ENCODE data around the gene VASP. TPM values are rescaled to one million over a fixed set of nuclear protein-coding genes. Genes with fewer than 3 reads are reported as not detected.

VASP gene
- total and polyA plus RNA-seq, 2 of the 13 experiments (the other 11 are each of a cell fraction or from before 2014, with no cell fraction given) = 41.8 to 67.1 TPM

- TF ChIP-seq PRDM4 (CRISPR knock-in tag; IDR thresholded peaks at IDR 0.05; ENCODE audit: borderline replicate concordance) = 0 out of 2 replicates have a peak, but pooled peaks have one; percentile 17
- TF ChIP-seq ZNF670 (CRISPR knock-in tag; IDR thresholded peaks at IDR 0.05; ENCODE audit: borderline replicate concordance) = no peak
- TF ChIP-seq PATZ1 (CRISPR knock-in tag; IDR thresholded peaks at IDR 0.05) = peak; percentile 7; the same call in 1 of the 2 replicates
- no peak; the same call in 1 of the 2 replicates for TF ChIP-seq MYC (CRISPR knock-in tag; IDR thresholded peaks at IDR 0.05; ENCODE audit: borderline replicate concordance)
- TF ChIP-seq ZNF710 (CRISPR knock-in tag; IDR thresholded peaks at IDR 0.05; ENCODE audit: borderline replicate concordance) = peak; percentile 52; the same call in 1 of the 2 replicates
- TF ChIP-seq PRDM15 (CRISPR knock-in tag; IDR thresholded peaks at IDR 0.05) = peak; percentile 31; the same call in 1 of the 2 replicates
- TF ChIP-seq NR3C1 (CRISPR knock-in tag; IDR thresholded peaks at IDR 0.05) = no peak
- TF ChIP-seq ZNF3 (CRISPR knock-in tag; IDR thresholded peaks at IDR 0.05) = 0 out of 2 replicates have a peak, but pooled peaks have one; percentile 55
- TF ChIP-seq ZKSCAN1 (IDR thresholded peaks at IDR 0.05; ENCODE audit: low read length) = no peak; the same call in 1 of the 2 replicates
- no peak; the same call in 1 of the 2 replicates for TF ChIP-seq ZNF557 (CRISPR knock-in tag; IDR thresholded peaks at IDR 0.05)
- TF ChIP-seq MLX (CRISPR knock-in tag; IDR thresholded peaks at IDR 0.05) = no peak
- TF ChIP-seq ZNF18 (CRISPR knock-in tag; IDR thresholded peaks at IDR 0.05; ENCODE audit: insufficient replicate concordance) = no peak
- TF ChIP-seq ZNF343 (CRISPR knock-in tag; IDR thresholded peaks at IDR 0.05) = no peak
- TF ChIP-seq MED8 (CRISPR knock-in tag; IDR thresholded peaks at IDR 0.05; ENCODE audit: insufficient replicate concordance) = no peak
- TF ChIP-seq DR1 (CRISPR knock-in tag; IDR thresholded peaks at IDR 0.05) = no peak
These were observed 28.6 kb upstream of the VASP start (continued) for GRCh38 chr19:45478454-45479238.
